GM18907 (cell line): ENCODE measurements around the gene SLC25A24.

Experiments used
- ATAC-seq: cut with Tn5 transposase; IDR thresholded peaks from one replicate; pipeline ENCODE4 v1.9.1; 2021; ENCODE audit warnings: mild to moderate bottlenecking, moderate library complexity; ENCODE audit not compliant: unreplicated experiment

Gene SLC25A24

GRCh38 chr1:108107658-108108057 is 92.5 kb downstream of the SLC25A24 start:
- no peak for ATAC-seq

- ATAC-seq, result no peak
These were observed 93.4 kb downstream of the SLC25A24 start for GRCh38 chr1:108106775-108107174.

GRCh38 chr1:108100148-108100547 is 100.0 kb downstream of the SLC25A24 start:
- no peak for ATAC-seq

GRCh38 chr1:108097018-108097417 is 103.1 kb downstream of the SLC25A24 start:
- no peak for ATAC-seq

- ATAC-seq, result no peak
These were observed 104.1 kb downstream of the SLC25A24 start for GRCh38 chr1:108096089-108096488.

GRCh38 chr1:108089477-108089876 is 110.7 kb downstream of the SLC25A24 start:
- ATAC-seq, result no peak

- no peak for ATAC-seq
These were observed 114.5 kb downstream of the SLC25A24 start for GRCh38 chr1:108085628-108086027.

GRCh38 chr1:108084866-108085477 is 115.2 kb downstream of the SLC25A24 start:
- no peak for ATAC-seq
